Activated CD4-positive, alpha-beta T cell treated with anti-CD3 and anti-CD28 coated beads, Interleukin-2, amount 50 U/mL, for 4 hours (primary cell): Measurements from ENCODE around the gene KSR1.
"Not testable (repeated sequence)": the region's sequence is repeated elsewhere in the genome, so short reads cannot be mapped to it uniquely, and the experiment has no call there.

ENCODE experiments used
- DNase-seq, 2 experiments: peaks; one replicate each; pipeline ENCODE4 v3.0.0-alpha.2; 2020

Gene KSR1

DNA sequence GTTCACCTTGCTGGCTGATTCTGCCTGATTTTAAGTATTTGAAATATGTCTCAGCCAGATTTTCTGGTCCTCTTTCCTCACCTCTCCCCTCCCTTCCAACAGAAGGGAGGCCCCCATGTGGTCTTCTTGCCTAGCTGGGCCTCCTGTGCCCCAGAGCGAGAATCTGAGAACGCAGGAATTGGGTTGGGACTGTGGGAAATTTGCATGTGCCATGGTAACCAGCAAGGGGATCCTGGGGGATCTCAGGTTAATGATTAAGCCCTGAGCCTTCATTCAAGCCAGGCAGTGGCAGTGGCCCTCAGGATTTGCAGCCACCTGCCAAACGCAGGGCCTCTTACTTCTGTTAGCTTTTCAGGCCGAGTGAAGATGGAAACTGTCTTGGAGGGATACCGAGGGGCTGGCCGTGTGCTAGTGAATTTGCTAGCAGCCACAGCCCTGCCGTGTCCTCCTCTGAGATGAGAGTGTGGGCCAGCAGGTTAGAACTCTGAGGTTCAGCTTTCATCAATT lies 40.2 kb downstream of the KSR1 start:
- DNase-seq, result no peak

DNA sequence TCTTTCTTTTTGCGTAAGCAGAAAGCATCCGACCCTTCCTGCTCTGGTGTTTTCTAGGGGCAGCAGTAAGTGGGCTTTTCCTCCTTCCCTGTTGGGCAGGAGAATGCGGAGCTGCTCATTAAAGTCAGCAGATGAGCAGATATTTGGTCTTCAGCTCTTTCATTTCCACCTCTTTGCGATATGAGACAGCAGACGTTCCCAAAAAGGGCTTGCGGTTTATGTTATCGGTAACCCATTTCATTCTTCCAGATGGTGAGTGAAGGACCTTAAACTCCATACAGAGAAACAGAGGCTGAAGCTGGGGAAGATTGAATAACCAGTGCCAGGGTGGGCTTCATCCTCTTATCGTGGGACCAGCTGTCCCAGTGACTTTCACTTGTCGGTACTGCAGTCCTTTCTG lies 40.7 kb downstream of the KSR1 start:
- DNase-seq, result no peak

DNA sequence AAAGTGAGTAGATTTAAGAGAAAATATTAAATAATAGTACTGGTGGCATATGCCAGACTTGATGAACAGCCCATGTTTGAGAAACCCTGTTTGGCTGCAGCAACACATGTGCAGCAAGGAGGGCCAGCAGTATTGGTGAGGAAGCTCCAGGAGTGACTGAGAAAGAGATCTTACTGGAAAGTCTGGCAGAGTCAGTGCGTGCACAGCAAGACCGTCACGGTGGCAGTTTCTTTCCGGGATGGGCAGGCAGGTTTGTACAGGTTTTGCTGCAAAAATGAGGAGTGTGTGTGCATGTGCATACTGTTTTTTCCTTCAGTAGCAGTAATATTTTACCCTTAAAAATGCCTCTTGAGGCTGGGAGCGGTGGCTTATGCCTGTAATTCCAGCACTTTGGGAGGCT lies 41.4 kb downstream of the KSR1 start:
- DNase-seq, result no peak

DNA sequence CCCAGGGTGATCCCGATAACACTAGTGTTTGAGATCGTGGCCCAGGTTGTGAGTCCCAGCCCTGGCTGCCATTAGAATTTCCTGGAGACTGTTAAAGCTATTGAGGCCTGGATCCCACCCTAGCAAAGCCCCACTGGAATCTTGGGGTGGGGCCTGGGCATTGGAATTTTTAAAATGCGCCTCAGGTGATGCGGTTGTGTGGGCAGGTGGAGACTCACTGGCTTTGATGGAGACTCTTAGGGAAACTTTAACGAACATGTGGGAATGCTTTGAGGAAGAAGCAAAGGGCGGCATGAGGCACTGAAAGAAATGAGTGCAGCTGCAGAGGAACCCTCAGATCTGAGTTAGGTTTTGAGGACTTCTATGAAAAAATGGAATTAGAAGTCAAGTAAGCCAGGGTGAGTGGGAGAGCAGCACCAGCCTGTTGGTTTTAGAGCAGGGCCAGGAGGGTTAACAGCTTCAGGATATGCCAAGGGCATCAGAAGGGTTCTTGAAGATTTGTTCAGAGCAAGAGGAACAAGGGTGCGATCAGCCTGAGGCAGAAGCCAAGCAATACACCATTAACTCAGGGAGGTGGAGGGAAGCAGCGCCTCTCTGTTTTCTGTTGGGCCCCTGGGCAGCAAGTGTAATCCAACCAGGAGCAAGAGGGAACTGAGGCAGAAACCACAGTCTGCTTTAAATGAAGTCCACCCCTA lies 42.5 kb downstream of the KSR1 start:
- no peak for DNase-seq

DNA sequence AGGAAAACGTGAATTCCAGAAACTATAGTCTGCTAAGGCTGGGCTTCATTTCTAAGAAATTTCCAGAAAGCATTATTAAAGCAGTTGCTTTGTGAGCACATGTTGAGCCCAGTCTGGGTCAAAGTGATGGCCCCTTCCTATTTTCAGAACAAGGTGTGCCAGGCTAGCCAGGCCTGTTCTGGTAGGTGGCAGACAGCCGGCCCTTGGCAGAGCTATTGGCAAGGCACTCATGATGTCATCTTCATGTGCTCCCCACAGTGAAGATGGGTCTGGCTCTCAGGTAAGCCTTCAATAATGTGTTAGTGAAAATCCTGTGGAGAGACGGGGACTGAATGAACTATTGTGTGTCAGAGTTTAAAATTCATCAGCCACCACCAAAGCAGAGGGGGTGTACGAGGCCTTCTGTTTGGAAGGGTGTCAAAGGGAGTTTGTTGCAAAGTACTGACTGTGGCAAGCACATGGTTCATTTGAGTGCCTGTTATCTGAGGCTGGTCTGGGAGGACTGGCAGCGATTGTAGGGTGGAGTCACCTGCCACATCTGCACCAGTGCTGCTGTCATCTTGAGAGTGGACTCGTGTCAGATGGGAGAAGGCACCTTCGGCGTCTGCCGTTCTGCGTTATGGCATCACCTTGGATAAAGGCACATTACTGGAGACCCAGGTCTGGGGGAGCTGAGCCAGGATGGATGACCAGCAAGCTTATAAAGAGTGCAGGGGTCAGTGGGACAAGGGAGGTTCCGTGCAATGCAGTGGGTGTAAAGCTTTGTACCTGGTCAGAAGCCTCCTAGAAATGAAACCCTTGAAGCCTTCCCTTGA lies 43.4 kb downstream of the KSR1 start:
- no peak for DNase-seq

DNA sequence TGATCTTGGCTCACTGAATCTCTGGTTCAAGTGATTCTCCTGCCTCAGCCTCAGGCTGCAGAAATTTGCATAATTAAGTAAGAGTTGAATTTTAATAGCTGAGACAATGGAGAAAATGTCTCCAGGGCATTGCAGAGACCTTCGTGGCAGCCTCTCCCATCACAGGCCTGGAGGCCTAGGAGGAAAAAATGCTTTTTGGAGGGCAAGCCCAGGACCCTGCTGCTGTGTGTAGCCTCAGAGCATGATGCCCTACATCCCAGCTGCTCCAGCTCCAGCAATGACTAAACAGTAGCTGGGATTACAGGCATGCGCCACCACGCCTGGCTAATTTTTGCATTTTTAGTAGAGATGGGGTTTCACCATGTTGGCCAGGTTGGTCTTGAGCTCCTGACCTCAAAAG lies 45.1 kb downstream of the KSR1 start:
- DNase-seq, result not testable (repeated sequence)

DNA sequence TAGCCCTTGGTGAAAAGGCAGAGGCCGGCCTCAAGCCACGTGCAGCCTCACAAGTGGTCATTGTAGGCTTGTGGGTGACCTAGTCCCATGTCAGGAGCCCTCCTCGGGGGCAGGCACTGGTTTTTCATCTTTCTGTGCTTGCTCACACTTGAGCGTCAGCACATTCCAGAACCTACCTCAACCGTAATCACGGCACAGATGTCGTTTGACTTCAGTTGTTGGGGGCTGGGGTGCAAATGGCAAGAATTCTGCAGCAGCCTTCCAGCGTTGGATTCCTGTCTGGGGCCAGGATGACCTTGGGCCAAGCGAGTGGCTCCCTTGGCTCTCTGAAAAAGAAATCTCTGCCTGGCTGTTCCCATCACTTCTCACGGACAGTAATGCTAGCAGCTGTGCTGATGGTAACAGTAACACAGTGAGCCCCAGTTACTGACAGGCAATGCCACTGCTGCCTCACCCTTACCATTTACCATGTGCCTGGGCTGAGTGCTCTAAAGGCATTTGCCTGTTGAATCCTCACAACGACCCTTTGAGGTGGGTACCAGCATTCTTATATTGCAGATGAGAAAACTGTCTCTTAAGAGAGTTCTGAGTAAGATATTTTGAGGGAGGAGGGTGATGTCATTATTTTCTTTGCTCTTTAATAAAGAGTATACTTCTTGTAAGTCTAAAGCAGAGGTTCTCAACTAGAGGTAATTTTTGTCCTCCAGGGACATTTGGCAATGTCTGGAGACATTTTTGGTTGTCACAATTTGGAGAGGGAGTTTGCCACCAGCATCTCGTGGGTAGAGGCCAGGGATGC lies 46.5 kb downstream of the KSR1 start:
- no peak for DNase-seq

DNA sequence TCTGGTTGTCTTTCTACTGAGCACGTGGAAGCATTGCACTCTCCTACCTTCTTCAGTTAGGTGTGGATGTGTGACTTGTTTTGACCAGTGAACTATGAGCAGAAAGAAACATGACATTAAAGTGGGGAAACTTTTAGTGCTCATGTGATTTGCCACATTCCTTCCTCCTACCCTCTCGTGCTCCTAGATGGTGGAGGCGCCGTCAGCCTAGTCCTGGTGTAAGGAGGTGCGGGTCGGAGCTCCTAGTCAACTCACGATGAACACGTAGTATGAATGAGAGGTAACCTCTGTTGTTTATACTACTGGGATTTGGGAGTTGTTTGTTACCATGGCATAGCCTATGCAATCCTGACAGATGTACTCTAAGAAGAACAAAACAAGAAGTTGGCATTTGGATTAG lies 47.4 kb downstream of the KSR1 start:
- no peak for DNase-seq

DNA sequence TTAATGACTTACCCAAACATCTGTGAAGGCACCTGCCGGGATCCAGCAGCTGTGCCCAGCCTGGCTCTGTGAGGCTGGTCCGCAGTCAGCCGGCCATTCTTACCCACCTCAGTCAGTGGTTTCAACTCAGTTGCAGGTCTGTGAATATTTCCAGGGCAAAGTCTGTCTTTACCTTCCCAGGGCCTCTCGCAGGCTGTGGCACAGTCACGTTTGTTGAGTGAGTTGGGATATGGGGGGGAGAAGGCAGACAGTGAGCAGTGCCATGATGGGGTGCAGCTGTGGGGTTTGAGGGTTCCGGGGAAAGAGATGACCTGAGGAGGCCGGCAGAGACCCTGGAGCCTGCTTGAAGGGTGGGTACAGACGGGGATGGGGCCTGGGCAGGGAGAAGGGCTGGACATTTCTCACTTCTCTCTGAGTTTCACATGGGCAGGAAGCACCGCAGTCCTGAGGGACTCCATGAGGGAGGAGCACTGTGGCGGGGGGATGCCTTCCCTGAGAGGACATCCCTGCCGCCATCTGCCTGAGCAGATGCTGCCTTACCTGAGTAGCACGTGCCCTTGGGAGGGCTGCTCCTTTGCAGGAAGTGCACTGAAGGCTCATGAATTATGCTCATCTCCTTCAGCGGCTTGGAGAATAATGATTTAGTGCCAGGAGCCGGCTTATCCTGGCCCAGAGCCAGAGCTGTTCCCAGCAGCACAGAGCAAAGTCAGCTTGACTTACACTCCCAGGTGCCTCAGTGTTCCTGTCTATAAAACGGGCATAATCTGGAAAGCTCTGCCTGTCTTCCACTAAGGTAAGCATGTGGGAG lies 48.1 kb downstream of the KSR1 start:
- no peak for DNase-seq

DNA sequence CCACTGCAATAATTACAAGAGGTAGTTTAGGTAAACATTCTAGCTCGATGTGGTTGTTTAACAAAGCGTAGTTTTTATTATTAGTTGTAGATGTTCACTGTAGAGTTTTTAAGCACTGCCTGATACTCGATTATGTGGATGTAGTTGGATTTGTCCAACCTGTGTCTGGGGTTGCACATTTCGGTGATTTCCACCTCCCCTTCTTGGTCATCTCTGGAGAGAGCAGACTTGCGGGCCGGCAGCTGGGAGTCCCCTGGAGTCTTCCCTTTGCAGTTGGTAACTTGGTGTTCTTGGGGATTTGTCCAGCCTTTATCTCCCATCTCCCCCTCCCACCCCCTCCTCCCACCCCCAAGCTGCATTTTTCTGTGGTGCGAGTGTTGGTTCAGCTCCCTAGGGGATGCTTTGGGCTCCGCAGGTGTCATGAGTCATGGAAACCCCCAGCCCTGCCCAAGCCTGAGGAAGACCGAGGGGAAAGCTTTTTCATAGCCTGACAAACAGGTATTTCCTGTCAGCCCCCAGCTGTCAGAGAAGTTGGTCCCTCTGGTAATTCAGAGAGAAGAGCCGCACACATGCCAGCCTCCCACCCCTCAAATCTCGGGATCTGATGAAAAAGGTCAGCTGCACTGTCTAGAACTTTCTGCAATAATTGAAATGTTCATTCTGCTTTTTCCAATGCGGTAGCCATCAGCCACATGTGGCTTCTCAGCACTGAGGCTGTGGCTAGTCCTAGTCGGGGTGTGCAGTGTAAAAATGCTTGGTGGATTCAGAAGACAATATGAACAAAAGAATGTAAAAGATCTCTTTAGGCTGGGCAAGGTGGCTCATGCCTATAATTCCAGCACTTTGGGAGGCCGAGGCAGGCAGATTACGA lies 50.3 kb downstream of the KSR1 start:
- no peak for DNase-seq

DNA sequence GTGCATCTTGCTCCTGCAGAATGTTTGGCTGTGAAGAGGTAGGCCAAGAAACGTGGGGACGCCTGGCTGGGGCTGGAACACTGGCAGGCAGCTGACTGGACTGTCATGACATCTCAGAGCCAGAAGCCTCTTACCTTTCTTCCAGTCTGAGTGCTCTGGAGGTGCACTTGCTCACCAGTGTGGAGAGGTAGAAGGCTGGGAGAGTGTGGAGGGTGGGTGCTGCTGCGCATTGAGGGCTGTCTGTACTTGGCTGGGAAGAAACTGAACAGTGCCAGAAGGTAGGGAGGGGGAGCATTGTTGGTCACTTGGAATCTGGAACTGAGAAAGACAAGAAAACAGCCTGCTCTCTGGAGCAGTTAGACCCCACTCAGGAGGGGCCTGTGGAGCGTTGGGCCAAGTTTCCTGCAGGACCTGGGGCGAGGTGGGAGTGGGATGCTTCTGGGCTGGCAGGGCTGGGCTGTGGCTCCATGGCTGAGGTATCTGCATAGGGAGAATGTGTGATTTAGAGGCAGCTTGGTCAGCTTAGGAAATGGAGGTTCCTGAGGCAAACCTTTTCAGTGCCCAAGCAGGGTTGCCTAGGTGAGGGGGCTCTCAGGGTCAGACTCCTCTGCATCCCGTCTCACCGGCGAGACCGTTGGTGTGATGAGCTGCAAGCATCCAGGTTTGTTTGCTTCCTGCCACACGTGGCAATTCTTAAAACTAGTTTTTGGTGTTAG lies 55.1 kb downstream of the KSR1 start:
- no peak for DNase-seq

DNA sequence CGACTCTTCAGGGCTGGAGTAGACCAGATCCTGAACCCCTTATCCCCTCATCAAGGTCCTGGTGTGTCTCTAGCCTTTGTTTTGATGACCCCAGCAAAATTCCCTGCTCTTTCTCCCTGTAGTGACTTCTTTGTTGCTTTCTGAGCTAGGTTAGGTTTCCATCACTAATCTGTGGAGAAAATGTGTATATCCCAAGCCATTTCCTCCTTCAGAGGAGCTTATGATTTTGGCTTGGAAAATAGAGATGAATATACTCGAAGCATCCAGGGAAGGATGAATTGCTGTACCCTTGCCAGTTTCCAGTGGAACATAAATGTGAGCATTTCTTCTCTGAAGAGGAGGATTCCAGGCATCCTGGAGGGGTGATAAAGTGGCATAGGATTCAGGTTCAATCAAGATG lies 55.8 kb downstream of the KSR1 start:
- no peak for DNase-seq

DNA sequence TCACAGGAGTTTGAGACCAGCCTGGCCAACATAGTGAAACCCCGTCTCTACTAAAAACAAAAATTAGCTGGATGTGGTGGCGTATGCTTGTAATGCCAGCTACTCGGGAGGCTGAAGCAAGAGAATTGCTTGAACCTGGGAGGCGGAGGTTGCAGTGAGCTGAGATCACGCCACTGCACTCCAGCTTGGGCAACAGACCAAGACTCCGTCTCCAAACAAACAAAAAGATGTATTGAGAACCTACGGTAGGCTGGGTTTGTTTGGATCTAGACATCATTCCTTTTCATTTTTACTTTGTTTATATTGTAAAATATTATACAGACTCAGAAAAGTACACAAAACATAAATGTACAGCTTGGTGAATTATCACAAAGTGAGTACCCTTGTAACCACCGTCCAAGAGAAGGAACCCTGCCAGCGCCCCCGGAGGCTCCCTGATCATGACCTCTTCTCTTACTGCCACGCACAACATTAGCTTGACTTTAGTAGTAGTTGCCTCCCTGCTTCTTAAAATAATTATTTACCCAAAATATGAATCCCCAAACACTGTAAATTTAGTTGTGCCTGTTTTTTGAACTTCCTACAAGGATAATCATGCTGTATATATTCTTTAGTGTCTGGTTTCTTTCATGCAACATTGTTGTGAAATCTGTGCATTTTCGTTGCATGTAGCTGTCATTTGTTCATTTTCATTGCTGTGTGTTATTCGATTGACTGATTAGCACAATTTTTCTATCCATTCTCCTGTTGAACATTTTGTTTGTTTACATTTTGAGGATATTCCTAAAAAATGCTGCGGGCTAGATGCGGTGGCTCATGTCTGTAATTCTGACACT lies 56.5 kb downstream of the KSR1 start:
- no peak for DNase-seq

DNA sequence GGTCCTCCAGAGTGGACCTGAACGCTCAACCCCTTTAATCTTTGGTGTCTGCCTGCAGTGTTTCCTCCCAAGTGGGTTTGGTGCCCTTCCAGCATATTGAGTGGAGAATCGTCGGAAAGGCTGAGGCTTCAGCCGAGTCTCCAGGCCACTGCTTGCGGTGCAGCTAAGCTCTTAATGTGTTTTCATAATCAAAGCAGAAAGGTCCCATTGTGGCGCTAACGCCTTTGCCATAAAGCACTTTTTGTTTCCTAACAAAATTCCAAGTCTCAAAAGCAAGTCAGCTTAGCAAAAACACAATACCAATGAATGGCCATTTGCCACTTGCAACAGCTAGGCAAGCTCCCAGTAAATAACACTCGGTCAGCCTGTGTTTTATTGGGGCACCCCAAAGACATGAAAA lies 57.6 kb downstream of the KSR1 start:
- no peak for DNase-seq

DNA sequence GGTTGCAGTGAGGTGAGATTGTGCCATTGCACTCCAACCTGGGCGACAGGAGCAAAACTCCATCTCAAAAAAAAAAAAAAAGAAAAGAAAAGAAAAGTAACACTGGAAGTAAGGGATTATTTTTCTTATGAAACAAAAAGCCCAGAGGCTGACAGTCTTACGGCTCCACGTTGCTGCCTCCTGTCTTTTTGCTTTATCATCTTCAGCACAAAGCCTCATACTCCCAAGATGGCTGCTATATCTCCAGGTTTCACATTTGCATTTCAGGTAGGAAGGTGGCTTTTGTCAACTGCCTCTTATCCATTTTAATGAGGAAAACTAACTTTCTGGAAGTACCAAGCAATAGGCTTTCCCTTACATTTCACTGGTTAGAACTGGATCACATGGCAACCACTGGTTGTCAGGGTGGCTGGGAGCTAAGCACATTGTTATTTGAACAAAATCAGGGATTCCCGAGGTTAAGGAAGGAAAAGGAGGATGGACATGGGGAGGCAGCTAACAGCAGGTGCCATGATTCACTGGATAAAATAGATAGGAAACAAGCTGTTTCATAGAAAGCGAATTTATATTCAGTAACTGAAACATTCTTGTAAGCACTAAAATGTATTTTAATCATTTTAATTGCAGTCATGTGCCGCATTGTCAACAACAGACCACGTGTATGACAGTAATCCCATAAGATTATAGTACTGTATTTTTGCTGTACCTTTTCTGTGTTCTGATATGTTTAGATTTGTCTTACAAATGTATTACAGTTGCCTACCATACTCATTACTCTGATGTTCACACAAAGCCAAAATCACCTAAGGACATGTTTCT lies 58.6 kb downstream of the KSR1 start:
- DNase-seq, result no peak

DNA sequence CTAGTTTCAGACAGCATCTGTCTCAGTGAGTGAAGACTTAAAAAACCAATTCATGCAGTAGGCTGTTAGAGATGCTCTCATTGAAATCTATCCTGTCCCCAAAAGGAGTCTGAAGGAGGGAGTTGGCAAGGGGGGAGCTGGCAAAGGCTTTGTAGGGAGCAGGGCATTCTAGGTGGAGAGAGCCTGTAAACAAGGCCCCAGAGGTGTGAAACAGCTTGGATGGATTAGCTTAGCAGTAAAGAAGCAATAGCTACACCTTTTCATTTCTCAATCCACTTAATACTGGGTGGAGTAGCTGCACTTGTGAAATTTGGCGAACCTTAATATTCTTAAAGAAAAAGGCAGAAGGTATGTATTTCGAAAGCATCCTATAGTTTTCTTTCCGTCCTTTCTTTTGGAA lies 61.8 kb downstream of the KSR1 start:
- no peak for DNase-seq

DNA sequence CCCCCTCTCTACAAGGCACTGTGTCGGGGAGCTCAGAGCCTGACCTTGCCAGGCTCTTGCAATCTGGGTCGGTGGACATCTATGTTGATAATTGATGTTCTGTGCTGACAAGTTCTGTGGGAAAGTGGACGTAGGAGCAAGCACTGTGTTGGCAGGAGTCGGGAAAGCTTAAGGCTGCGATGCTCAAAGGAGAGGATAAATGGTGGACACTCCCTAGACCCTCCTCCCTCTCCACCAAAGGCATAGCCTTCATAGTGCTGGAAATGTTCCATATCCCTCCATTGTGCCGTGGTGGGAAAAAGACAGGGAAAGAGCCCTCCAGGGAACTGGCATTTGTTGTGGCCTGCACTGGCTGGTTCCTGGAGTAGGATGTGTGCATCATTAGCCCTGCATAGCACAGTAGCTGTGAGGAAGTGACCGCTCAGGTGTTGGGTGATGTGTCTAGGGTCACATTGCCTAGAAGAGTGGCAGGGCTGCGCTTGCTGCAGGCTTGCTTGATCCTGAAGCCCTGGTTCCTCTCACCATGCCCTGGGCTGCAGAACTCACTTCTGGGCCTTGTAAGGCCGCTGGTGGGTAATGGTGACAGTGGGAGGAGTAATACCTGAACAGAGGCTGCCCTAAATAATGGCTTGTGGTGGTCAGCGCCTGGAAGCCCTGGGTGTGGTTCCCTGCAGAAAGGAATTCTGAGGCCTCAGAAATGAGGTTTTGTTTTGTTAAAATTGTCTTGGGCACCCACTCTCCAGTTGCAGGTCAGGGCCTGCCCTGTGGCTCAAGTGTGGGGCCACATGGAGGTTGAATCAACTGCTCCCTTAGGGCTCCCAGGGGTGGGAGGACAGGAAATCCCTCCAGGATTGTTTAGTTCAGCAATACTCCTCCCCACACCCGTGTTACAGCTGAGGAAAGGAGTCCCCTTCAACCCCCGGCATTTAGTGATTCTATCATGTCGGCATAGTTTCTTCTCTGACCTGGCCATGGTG lies 62.6 kb downstream of the KSR1 start:
- DNase-seq, result no peak

DNA sequence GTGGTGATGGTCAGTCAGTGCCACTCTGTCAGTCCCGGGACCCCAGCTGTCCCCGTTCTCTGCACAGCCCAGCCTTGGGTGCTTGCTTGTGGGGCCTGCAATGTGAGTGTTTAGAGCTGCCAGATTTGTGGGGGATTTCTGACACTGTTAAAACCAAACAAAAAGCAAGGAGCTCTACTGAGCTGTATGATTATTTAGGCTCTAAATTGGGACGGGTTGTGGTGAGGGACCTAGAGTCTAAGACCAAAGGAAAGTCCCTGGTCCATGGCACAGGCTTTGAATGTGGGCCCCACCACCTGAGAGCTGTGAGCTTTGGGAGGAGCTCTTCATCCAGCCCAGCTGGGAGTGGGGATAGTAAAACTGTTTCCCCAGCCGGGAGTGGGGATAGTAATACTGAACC lies 63.3 kb downstream of the KSR1 start:
- no peak for DNase-seq
